Cardiac muscle cell (in vitro differentiated cells and primary cell): ENCODE data around the gene ALPG. TPM values are rescaled to one million over a fixed set of nuclear protein-coding genes. Genes with fewer than 3 reads are reported as not detected.
"Not testable (repeated sequence)": the region's sequence is repeated elsewhere in the genome, so short reads cannot be mapped to it uniquely, and the experiment has no call there.

Experiments
- DNase-seq, 2 donors: peaks; one replicate each; pipeline versions ENCODE4 v3.0.0 to v3.0.0-alpha.2; 2010 to 2017; ENCODE audit warnings: low read depth in 1 of 2, low spot score in 1 of 2
- H3K27ac ChIP-seq: fragments of 200-600 bp; sonication (generic); 2 replicates; pipeline ENCODE4 v1.5.1; 2016
- H3K27me3 ChIP-seq: fragments of 200-600 bp; sonication (generic); 2 replicates; pipeline ENCODE4 v1.6.0; 2016; ENCODE audit warnings: control low read depth
- H3K36me3 ChIP-seq: fragments of 200-600 bp; sonication (generic); 2 replicates; pipeline ENCODE4 v1.5.1; 2016; ENCODE audit warnings: control low read depth
- H3K4me1 ChIP-seq: fragments of 200-600 bp; sonication (generic); 2 replicates; pipeline ENCODE4 v1.8.1; 2017; ENCODE audit warnings: low read depth, mild to moderate bottlenecking, mixed run types
- H3K4me3 ChIP-seq: fragments of 200-600 bp; sonication (generic); 2 replicates; pipeline ENCODE4 v1.5.1; 2016; ENCODE audit warnings: mild to moderate bottlenecking
- H3K9me3 ChIP-seq: fragments of 200-600 bp; sonication (generic); 2 replicates; pipeline ENCODE4 v1.5.1; 2017; ENCODE audit warnings: low read depth, mild to moderate bottlenecking, control low read depth
- polyA plus RNA-seq: library from polyadenylated mRNA; unstranded; fragments of >200 nt; fragmentation: Nextera tagmentation; extraction: Ambion mirVana; gene quantifications from 2 replicates; pipeline ENCODE4 v1.2.1, GENCODE V29; 2016
- total RNA-seq: library from RNA; depleted of rRNA; stranded (reverse); fragments of >200 nt; gene quantifications from 2 replicates; pipeline ENCODE4 v1.2.3, GENCODE V29; 2016
- TF ChIP-seq, protein P1 (sequence below): IDR thresholded peaks from 2 replicates; pipeline ENCODE4 v1.5.1; 2012; ENCODE audit warnings: low read depth, mild to moderate bottlenecking, low read length

Gene ALPG
- total and polyA plus RNA-seq, 2 experiments from 2014 or later: not detected

DNA sequence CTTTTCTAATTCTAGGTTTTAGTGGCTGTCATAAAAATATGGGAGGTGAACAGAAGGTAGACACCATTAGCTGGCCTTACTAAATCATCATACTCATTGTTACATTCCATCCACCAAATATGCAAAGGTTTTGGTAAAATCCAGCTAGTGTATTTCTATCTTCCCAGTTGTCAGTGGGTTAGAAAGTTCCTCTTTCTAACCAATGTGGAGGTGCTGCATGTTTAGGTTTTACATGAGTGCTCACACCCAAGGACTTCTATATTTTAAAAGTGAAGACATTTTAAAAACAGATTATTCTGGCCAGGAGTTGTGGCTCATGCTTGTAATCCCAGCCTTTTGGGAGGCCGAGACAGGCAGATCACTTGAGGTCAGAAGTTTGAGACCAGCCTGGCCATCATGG lies 22.2 kb upstream of the ALPG start:
- peaks cover 7% of the 10 kb centered on the region for H3K4me1 ChIP-seq
- DNase-seq: no peak
- H3K36me3 ChIP-seq: no peaks in the 10 kb centered on the region
- H3K4me3 ChIP-seq: no peak overlapping the region
- H3K9me3 ChIP-seq: no peaks in the 10 kb centered on the region
- no peak overlapping the region for H3K27ac ChIP-seq
- H3K27me3 ChIP-seq: peaks cover 78% of the 10 kb centered on the region
- TF ChIP-seq, protein P1, sequence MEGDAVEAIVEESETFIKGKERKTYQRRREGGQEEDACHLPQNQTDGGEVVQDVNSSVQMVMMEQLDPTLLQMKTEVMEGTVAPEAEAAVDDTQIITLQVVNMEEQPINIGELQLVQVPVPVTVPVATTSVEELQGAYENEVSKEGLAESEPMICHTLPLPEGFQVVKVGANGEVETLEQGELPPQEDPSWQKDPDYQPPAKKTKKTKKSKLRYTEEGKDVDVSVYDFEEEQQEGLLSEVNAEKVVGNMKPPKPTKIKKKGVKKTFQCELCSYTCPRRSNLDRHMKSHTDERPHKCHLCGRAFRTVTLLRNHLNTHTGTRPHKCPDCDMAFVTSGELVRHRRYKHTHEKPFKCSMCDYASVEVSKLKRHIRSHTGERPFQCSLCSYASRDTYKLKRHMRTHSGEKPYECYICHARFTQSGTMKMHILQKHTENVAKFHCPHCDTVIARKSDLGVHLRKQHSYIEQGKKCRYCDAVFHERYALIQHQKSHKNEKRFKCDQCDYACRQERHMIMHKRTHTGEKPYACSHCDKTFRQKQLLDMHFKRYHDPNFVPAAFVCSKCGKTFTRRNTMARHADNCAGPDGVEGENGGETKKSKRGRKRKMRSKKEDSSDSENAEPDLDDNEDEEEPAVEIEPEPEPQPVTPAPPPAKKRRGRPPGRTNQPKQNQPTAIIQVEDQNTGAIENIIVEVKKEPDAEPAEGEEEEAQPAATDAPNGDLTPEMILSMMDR: no peak

DNA sequence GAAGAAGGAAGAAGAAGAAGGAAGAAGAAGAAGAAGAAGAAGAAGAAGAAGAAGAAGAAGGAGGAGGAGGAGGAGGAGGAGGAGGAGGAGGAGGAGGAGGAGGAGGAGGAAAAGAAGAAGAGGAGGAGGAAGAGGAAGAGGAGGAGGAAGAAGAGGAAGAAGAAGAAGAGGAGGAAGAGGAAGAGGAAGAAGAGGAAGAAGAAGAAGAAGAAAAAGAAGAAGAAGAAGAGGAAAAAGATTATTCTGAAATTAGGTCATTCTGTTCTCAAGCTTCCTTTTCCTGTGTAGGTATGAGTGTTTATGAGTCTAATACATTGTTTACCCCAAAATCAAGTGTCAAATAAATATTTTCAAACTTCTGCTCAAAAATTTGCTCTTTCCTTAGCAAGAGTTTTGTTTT lies 21.6 kb upstream of the ALPG start:
- not testable (repeated sequence) for H3K9me3 ChIP-seq, H3K36me3 ChIP-seq, DNase-seq, H3K4me1 ChIP-seq, H3K27ac ChIP-seq, H3K4me3 ChIP-seq
- H3K27me3 ChIP-seq: peaks cover 84% of the 10 kb centered on the region

DNA sequence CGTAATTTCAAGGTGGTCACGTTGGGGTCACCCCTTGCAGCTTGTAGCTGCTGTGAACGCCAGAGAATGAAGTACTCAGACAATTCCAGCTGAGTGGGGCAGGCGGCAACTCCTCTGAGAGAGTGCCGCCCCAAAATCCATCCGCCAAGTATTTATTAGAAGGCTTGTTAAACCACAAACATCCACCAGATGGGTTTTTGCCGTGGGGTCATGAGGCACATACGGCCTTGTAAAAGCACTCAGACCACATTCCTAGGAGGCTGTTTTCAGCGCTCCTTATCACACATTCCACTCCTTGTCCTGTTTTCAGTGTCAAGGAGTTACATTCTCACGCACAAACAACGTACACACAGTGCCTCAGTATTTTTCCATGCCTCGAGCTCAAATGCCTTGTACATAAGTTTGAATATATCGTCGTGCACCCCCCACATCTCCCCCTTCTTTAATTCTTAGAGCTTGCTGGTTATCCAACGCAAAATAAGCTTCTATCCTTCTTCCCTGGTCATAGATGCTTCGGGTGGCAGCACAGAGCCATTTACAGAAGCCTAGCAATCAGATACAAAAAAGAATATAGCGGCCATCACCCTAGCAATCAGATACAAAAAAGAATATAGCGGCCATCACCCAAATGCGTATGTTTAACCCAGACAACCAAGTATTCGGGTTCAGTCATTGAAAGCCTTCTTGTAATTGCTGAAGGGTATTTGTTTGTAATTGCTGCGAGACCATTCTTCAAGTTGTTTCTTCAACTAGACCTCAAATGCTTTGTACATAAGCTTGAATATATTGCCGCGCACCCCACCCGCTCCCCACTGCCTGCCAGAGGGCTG lies 20.8 kb upstream of the ALPG start:
- Histone ChIP-seq H3K27me3 (peaks cover 92% of the 10 kb centered on the region), H3K4me1 (peaks cover 7% of the 10 kb centered on the region), H3K36me3 (no peaks in the 10 kb centered on the region), H3K27ac (no peak overlapping the region), H3K4me3 (peak overlapping the region; percentile 2), H3K9me3 (no peaks in the 10 kb centered on the region)
- TF ChIP-seq, protein P1: no peak
- peak; percentile 61 to 97 for DNase-seq

DNA sequence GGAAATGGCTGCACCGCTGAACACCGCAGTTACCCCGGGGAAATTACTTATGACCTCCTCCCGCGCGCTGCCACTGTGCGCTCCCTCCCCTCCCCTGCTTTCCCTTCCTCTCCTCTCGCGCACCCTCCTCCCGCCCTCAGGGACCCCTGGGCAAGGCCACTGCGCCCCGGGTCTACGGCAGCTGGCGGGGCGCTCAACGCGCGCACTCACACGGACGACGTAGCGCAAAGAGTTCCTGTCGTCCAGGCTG lies 20.2 kb upstream of the ALPG start:
- H3K36me3 ChIP-seq: no peaks in the 10 kb centered on the region
- TF ChIP-seq, protein P1: no peak
- H3K4me1 ChIP-seq: peaks cover 7% of the 10 kb centered on the region
- H3K27ac ChIP-seq: no peak overlapping the region
- DNase-seq: no peak
- no peaks in the 10 kb centered on the region for H3K9me3 ChIP-seq
- peaks cover 98% of the 10 kb centered on the region for H3K27me3 ChIP-seq
- peak overlapping the region; percentile 2 for H3K4me3 ChIP-seq

DNA sequence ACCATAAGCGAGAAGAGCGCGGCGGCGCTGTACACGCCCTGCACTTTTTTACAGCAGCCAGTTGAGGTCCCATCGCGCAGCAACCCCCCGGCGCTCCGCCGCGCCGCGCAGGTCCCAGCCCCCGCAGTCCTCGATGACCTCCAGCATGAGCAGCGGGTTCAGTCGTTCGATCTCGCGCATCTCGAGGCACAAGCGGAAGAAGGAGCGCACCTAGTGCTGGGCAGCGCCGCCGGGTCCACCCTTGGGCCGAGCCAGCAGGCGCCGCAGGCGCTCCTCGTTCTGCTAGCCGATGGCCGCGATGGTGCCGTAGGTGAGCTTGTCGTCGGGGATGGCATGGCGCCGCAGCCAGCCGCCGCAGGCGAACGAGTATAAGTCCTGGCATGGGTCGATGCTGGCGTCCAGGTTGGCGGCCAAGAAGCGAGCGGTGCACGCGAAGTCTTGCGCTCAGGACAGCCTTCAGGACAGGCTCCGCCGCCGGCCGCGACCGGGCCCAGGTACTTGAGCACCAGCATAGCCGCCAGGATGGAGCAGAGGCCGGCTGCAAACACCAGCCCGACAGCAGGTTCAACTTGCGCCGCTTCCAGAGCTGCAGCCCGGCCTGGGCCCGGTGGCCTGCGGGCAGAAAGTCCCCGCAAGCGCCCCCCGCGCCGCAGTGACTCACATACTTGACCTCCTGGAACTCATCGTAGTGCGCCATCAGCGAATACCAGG lies 19.7 kb upstream of the ALPG start:
- TF ChIP-seq, protein P1: no peak
- DNase-seq: peak; percentile 38 to 53
- Histone ChIP-seq H3K9me3 (no peaks in the 10 kb centered on the region), H3K36me3 (no peaks in the 10 kb centered on the region), H3K27ac (no peak overlapping the region), H3K4me3 (peak overlapping the region; percentile 2), H3K27me3 (peaks cover 99% of the 10 kb centered on the region), H3K4me1 (peaks cover 7% of the 10 kb centered on the region)
